Loucy (cell line): ENCODE results near the gene FBXL3.
"Not testable (repeated sequence)": the region's sequence is repeated elsewhere in the genome, so short reads cannot be mapped to it uniquely, and the experiment has no call there.

Experiments
- H2AFZ ChIP-seq: fragments of 200-600 bp; sonication (generic); 2 replicates; pipeline ENCODE4 v1.6.0; 2016; ENCODE audit warnings: antibody characterized with exemption, mild to moderate bottlenecking, low read length, moderate library complexity
- H3F3A ChIP-seq: fragments of 200-600 bp; 2 replicates; pipeline ENCODE4 v1.6.0; 2016; ENCODE audit warnings: antibody characterized with exemption, low read depth, mild to moderate bottlenecking
- H3K27me3 ChIP-seq: fragments of 200-600 bp; sonication (generic); 2 replicates; pipeline ENCODE4 v1.6.1; 2014; ENCODE audit warnings: low read length, mild to moderate bottlenecking; ENCODE audit not compliant: insufficient read depth, poor library complexity, severe bottlenecking
- H3K36me3 ChIP-seq: fragments of 200-600 bp; sonication (generic); 2 replicates; pipeline ENCODE4 v1.6.1; 2016; ENCODE audit warnings: low read length; ENCODE audit not compliant: insufficient read depth
- H3K4me1 ChIP-seq: fragments of 200-600 bp; sonication (generic); 2 replicates; pipeline ENCODE4 v1.5.1; 2014; ENCODE audit warnings: low read length, mild to moderate bottlenecking; ENCODE audit not compliant: insufficient read depth, poor library complexity, severe bottlenecking
- H3K4me2 ChIP-seq: fragments of 200-600 bp; sonication (generic); 2 replicates; pipeline ENCODE4 v1.6.0; 2014; ENCODE audit warnings: antibody characterized with exemption, low read length, low read depth, mild to moderate bottlenecking; ENCODE audit not compliant: poor library complexity, severe bottlenecking
- H3K4me3 ChIP-seq: fragments of 200-600 bp; sonication (generic); 2 replicates; pipeline ENCODE4 v1.5.1; 2014; ENCODE audit warnings: low read length, mild to moderate bottlenecking, mixed read lengths; ENCODE audit not compliant: poor library complexity, severe bottlenecking
- H3K79me2 ChIP-seq: fragments of 200-600 bp; sonication (generic); 2 replicates; pipeline ENCODE4 v1.6.1; 2014; ENCODE audit warnings: low read length; ENCODE audit not compliant: insufficient read depth
- H3K9ac ChIP-seq: fragments of 200-600 bp; sonication (generic); 2 replicates; pipeline ENCODE4 v1.6.0; 2014; ENCODE audit warnings: mild to moderate bottlenecking, low read depth, low read length, moderate library complexity; ENCODE audit not compliant: poor library complexity, severe bottlenecking
- H3K9me2 ChIP-seq: fragments of 200-600 bp; sonication (generic); replicated peaks from 2 replicates; pipeline ENCODE4 v1.6.1; 2016; ENCODE audit warnings: low read depth, low read length, mixed read lengths
- H3K9me3 ChIP-seq: fragments of 200-600 bp; sonication (generic); 2 replicates; pipeline ENCODE4 v1.6.1; 2014; ENCODE audit warnings: mild to moderate bottlenecking, antibody characterized with exemption, low read length, low read depth; ENCODE audit not compliant: insufficient read depth
- H4K20me1 ChIP-seq: fragments of 200-600 bp; sonication (generic); 2 replicates; pipeline ENCODE4 v1.6.0; 2014; ENCODE audit warnings: antibody characterized with exemption, low read length, mild to moderate bottlenecking; ENCODE audit not compliant: insufficient read depth, poor library complexity, severe bottlenecking
- EZH2phosphoT487 ChIP-seq: fragments of 200-600 bp; IDR thresholded peaks from 2 replicates; pipeline ENCODE4 v1.6.1; 2018; ENCODE audit warnings: antibody characterized with exemption, mild to moderate bottlenecking, moderate library complexity, borderline replicate concordance
- TF ChIP-seq, protein P1 (sequence below): fragments of 200-600 bp; sonication (generic); conservative IDR thresholded peaks from 2 replicates; pipeline ENCODE4 v1.5.1; 2014; ENCODE audit warnings: mild to moderate bottlenecking, antibody characterized with exemption, low read length

FBXL3 gene

DNA sequence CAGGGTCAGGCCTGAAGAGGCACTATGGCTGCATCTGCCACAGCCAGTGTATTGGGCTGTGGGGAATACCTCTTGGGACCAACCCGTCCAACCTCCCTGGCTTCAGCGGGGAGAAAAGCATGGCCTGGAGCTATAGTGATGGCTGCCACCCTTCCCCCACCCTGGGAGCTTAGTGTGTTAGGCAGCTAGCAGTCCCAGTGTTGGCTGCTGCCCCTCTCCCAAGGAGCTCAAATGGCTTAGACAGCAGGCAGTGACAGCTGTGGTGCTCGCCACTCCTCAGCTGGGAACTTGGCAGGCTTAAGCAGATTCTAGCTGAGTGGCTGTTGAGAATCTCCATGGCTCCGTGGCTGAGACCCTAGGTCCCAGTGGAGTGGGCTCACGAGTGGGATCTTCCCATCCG is 58.9 kb downstream of the FBXL3 start:
- Histone ChIP-seq H3F3A (no peaks in the 10 kb centered on the region), H4K20me1 (no peaks in the 10 kb centered on the region), H3K36me3 (no peaks in the 10 kb centered on the region), H3K9me2 (no peaks in the 10 kb centered on the region), H3K4me1 (no peaks in the 10 kb centered on the region), H2AFZ (no peak overlapping the region), H3K27me3 (no peaks in the 10 kb centered on the region), H3K4me3 (no peak overlapping the region), H3K9ac (no peak overlapping the region), H3K4me2 (no peak overlapping the region), H3K79me2 (no peaks in the 10 kb centered on the region), H3K9me3 (no peaks in the 10 kb centered on the region)
- TF ChIP-seq, protein P1, sequence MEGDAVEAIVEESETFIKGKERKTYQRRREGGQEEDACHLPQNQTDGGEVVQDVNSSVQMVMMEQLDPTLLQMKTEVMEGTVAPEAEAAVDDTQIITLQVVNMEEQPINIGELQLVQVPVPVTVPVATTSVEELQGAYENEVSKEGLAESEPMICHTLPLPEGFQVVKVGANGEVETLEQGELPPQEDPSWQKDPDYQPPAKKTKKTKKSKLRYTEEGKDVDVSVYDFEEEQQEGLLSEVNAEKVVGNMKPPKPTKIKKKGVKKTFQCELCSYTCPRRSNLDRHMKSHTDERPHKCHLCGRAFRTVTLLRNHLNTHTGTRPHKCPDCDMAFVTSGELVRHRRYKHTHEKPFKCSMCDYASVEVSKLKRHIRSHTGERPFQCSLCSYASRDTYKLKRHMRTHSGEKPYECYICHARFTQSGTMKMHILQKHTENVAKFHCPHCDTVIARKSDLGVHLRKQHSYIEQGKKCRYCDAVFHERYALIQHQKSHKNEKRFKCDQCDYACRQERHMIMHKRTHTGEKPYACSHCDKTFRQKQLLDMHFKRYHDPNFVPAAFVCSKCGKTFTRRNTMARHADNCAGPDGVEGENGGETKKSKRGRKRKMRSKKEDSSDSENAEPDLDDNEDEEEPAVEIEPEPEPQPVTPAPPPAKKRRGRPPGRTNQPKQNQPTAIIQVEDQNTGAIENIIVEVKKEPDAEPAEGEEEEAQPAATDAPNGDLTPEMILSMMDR: no peak
- no peak for TF ChIP-seq EZH2phosphoT487

DNA sequence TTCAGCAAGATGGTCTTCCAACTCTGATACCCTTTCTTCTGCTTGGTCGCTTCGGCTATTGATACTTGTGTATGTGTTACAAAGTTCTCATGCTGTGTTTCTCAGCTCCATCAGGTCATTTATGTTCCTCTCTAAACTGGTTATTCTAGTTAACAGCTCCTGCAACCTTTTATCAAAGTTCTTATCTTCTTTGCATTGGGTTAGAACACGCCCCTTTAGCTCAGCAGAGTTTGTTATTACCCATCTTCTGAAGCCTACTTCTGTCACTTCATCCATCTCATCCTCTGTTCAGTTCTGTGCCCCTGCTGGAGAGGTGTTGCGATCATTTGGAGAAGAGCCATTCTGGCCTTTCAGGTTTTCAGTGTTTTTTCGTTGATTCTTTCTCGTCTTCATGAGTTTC is 59.9 kb downstream of the FBXL3 start:
- no peaks in the 10 kb centered on the region for H3K9me2 ChIP-seq
- no peak overlapping the region for H2AFZ ChIP-seq
- H3F3A ChIP-seq: no peaks in the 10 kb centered on the region

DNA sequence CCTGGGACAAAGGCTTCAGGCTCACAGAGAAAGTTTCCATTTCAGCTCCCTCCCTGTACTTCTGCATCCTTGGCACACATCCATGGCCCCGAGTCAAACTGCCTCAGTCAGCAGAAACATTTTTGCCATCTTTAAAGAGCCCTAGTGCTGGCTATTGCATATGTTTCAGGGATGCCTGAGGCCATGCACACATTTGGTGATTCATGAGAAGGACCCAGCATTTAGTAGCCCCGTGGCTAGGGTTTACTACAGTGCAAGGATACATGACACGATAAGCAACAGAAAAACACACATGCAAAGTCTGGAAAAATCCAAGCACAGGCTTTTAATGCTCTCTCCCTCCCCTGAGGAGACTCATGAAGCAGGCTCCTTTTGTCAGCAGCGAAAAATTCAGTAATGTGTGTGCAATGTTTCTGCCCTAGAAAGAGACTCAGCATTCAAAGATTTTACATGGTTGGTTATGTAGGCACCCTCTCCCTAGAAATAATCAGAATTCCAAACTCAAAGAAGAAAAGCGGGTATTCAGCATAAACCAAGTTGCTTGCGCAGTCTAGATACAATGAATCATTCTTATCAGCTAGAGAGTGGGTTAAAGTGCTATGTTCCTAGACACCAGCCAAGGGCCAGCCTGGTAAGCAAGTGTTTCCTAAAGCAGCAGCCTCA is 61.1 kb downstream of the FBXL3 start:
- H3K27me3 ChIP-seq: no peaks in the 10 kb centered on the region
- TF ChIP-seq, protein P1: no peak
- no peak overlapping the region for H3K4me3 ChIP-seq
- no peak overlapping the region for H3K9ac ChIP-seq
- no peak overlapping the region for H2AFZ ChIP-seq
- no peaks in the 10 kb centered on the region for H3K36me3 ChIP-seq
- H3F3A ChIP-seq: no peaks in the 10 kb centered on the region
- no peaks in the 10 kb centered on the region for H3K4me1 ChIP-seq
- no peaks in the 10 kb centered on the region for H3K9me2 ChIP-seq
- H3K4me2 ChIP-seq: no peak overlapping the region
- H4K20me1 ChIP-seq: no peaks in the 10 kb centered on the region
- H3K79me2 ChIP-seq: no peaks in the 10 kb centered on the region
- no peaks in the 10 kb centered on the region for H3K9me3 ChIP-seq

More for the DNA sequence above, 59.9 kb downstream of the FBXL3 start:
- H3K4me1 ChIP-seq: no peaks in the 10 kb centered on the region
- H3K4me3 ChIP-seq: no peak overlapping the region
- H3K4me2 ChIP-seq: no peak overlapping the region
- H3K9ac ChIP-seq: no peak overlapping the region
- TF ChIP-seq, protein P1: no peak
- no peak for TF ChIP-seq EZH2phosphoT487
- no peaks in the 10 kb centered on the region for H4K20me1 ChIP-seq
- H3K36me3 ChIP-seq: no peaks in the 10 kb centered on the region
- H3K79me2 ChIP-seq: no peaks in the 10 kb centered on the region
- no peaks in the 10 kb centered on the region for H3K27me3 ChIP-seq
- H3K9me3 ChIP-seq: no peaks in the 10 kb centered on the region

DNA sequence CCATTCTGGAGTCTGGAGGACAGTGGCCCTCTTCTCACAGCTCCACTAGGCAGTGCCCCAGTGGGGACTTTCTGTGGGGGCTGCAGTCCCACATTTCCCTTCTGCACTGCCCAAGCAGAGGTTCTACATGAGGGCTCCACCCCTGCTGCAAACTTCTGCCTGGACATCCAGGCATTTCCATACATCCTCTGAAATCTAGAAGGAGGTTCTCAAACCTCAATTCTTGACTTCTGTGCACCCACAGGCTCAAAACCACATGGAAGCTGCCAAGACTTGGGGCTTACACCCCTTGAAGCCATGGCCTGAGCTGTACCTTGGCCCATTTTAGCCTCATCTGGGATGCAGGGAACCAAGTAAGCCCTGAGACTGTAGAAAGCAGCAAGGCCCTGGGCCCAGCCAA is 67.2 kb downstream of the FBXL3 start:
- H3K27me3 ChIP-seq, H3K9me3 ChIP-seq, H3K4me1 ChIP-seq, H4K20me1 ChIP-seq, H3K36me3 ChIP-seq, H3K9ac ChIP-seq, H3F3A ChIP-seq, H3K9me2 ChIP-seq, H3K4me2 ChIP-seq, H3K79me2 ChIP-seq, H3K4me3 ChIP-seq, H2AFZ ChIP-seq: not testable (repeated sequence)
